ENCODE measurements around the gene ELMOD1. TPM values are rescaled to one million over a fixed set of nuclear protein-coding genes. Genes with fewer than 3 reads are reported as not detected.

ELMOD1 gene
- total RNA-seq (0.53 and 2.4 TPM in 2 replicates), polyA plus RNA-seq (0.80 and 1.6 TPM in 2 replicates), polyA minus RNA-seq (1.4 and 1.6 TPM in 2 replicates), Bru-seq, nascent RNA (percentile 28 among the genes with signal in this experiment), BruChase-seq, experiment 1, labeled RNA remaining after a 6-hour chase (percentile 20 among the genes with signal in this experiment), BruChase-seq, experiment 2, labeled RNA remaining after a 2-hour chase (percentile 31 among the genes with signal in this experiment)
- 1.7 and 1.8 TPM in 2 replicates for polyA plus RNA-seq (2011; cell fraction: cytosol; rRNA removed)
- polyA plus RNA-seq (2011; cell fraction: nucleus; rRNA removed): 2.2 and 2.9 TPM in 2 replicates
- 24.3 and 30.3 TPM in 2 replicates for polyA plus RNA-seq (2012)
- polyA minus RNA-seq (2011; cell fraction: cytosol; rRNA and poly(A)+ RNA removed): not detected
- 2.5 and 3.7 TPM in 2 replicates for polyA minus RNA-seq (2011; cell fraction: nucleus; rRNA and poly(A)+ RNA removed)
- long read RNA-seq, partial matches to known transcripts: 0 of 1 reads
- long read RNA-seq, other reads (novel, unspliced or antisense): 0 of 1 reads

DNA sequence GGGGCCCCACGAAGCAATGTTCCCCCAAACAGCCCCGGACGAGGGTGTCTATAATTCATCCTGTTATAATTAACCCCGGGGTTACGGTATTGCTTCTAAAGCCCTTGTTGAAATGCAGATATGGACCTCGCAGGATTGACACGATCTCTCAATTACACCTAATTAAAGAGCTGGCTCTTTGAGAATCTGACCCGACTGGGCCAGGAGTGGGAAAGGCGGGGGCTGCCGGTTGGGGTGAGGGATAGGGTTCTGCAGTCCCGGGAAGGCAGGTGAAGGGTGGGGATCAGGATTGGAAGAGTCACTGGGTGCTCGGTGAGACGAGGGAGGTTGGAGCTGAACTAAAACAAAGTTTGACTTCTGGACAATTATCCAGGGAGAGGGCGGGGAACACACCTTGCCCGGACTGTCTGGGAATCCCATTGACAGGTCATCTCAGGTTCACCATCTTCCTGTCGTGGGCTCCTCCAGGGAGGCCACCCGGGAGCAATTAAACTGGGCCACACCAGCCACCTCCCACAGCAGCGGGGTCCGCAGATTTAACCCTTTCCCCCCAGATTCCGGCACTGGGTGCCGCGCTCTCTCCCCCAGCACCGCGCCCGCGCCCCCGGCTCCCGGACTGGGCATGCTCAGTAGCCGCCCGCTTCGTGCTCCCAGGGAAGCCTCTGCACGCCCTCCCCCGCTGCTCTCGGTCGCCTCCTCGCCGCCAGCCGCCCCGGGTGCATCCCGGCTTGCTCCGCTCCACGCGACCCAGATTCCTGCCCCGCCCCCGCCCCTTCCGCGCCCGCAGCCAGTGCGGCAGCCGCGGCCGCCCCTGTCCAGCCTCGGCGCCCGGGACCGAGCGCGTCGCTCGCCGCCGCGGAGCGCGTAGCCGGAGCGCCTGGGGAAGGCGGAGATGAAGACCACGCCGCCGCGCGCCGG is at the start of gene ELMOD1:
TSS of gene ELMOD1 (plus strand) at position 688 of the 918 bp plus-strand sequence. CDS start 27,043 bp downstream, outside the sequence.
- no peaks in the 10 kb centered on the region for H3K79me2 ChIP-seq (ENCODE audit: control insufficient read depth, insufficient read depth, low read length)
- H4K20me1 ChIP-seq (replicated peaks; ENCODE audit: control insufficient read depth, extremely low read depth, insufficient read depth, low read length): no peaks in the 10 kb centered on the region
- TF ChIP-seq, protein P1, sequence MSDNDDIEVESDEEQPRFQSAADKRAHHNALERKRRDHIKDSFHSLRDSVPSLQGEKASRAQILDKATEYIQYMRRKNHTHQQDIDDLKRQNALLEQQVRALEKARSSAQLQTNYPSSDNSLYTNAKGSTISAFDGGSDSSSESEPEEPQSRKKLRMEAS (IDR thresholded peaks at IDR 0.05; ENCODE audit: insufficient read depth, insufficient read length): no peak
- no peak for TF ChIP-seq MYC (IDR thresholded peaks at IDR 0.05; ENCODE audit: low read depth, low read length)
- no peak for TF ChIP-seq EZH2 (IDR thresholded peaks at IDR 0.05; ENCODE audit: borderline replicate concordance, low read depth, low read length, severe bottlenecking)
- TF ChIP-seq, protein P2, sequence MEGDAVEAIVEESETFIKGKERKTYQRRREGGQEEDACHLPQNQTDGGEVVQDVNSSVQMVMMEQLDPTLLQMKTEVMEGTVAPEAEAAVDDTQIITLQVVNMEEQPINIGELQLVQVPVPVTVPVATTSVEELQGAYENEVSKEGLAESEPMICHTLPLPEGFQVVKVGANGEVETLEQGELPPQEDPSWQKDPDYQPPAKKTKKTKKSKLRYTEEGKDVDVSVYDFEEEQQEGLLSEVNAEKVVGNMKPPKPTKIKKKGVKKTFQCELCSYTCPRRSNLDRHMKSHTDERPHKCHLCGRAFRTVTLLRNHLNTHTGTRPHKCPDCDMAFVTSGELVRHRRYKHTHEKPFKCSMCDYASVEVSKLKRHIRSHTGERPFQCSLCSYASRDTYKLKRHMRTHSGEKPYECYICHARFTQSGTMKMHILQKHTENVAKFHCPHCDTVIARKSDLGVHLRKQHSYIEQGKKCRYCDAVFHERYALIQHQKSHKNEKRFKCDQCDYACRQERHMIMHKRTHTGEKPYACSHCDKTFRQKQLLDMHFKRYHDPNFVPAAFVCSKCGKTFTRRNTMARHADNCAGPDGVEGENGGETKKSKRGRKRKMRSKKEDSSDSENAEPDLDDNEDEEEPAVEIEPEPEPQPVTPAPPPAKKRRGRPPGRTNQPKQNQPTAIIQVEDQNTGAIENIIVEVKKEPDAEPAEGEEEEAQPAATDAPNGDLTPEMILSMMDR (IDR thresholded peaks at IDR 0.05; ENCODE audit: extremely low read depth in 1 of 2, insufficient read depth in 1 of 2, low read depth in 1 of 2, low read length in 2 of 2): peak in 1 of 2 donors; percentile 39
- POLR2A ChIA-PET: no interaction called here
- H3K4me3 ChIP-seq (replicated peaks in 1 of 3; ENCODE audit: insufficient read depth in 1 of 3, low read depth in 1 of 3, low read length in 3 of 3): peak within 1 kb of the TSS; percentile 5 to 86 (median 50)
- H3K4me2 ChIP-seq (ENCODE audit: insufficient read depth, low read length): peak within 1 kb of the TSS; percentile 69
- H3K27me3 ChIP-seq (ENCODE audit: control insufficient read depth in 2 of 2, insufficient read depth in 2 of 2, low read length in 2 of 2): peaks cover 16 to 35% of the 10 kb centered on the region in 2 experiments
- FAIRE-seq: no peak
- intact Hi-C loops (cut with micrococcal nuclease): loop anchor here (1.0 to 2.0 kb wide), 2 partner anchors 26 to 41 kb away; partner anchors contain the start of gene ALKBH8
- dilution Hi-C loops (cut with MboI; ENCODE audit: extremely low pct_ligation_motif_present, low sequenced_read_pairs): no loop called here
- H3K36me3 ChIP-seq (ENCODE audit: control insufficient read depth in 2 of 2, extremely low read depth in 1 of 2, insufficient read depth in 2 of 2, low read length in 2 of 2): no peaks in the 10 kb centered on the region
- peak within 1 kb of the TSS; percentile 4 for H3K9ac ChIP-seq (replicated peaks; ENCODE audit: extremely low read depth, insufficient read depth, low read length)
- H3K9me1 ChIP-seq (replicated peaks; ENCODE audit: control insufficient read depth, extremely low read depth, insufficient read depth, low read length): no peaks in the 10 kb centered on the region
- peak within 1 kb of the TSS; percentile 73 for H2AFZ ChIP-seq (ENCODE audit: low read depth, low read length)
- peak; percentile 46 for DNase-seq (ENCODE audit: low read depth, low spot score)
- peaks cover 12% of the 10 kb centered on the region for H3K4me1 ChIP-seq (ENCODE audit: control insufficient read depth, extremely low read depth, insufficient read depth, low read length)
- BruUV-seq (replicated peaks): no TSS peak
- no peak within 1 kb of the TSS for H3K27ac ChIP-seq (ENCODE audit: insufficient read depth, low read depth, low read length)
- H3K9me3 ChIP-seq (replicated peaks; ENCODE audit: control insufficient read depth, insufficient read depth, low read length): no peaks in the 10 kb centered on the region
- CTCF ChIA-PET: interaction anchor here (1.1 to 2.7 kb wide), 7 partner anchors 11 to 180 kb away, joined by 3 to 14 read pairs (median 5); no protein-coding TSS in a partner anchor

Measured in endothelial cell of umbilical vein (primary cell).